Measurements from ENCODE around the gene CPD. TPM values are rescaled to one million over a fixed set of nuclear protein-coding genes. Genes with fewer than 3 reads are reported as not detected.

CPD gene
- total and polyA plus RNA-seq, 2 of the 13 experiments (the other 11 are each of a cell fraction or from before 2014, with no cell fraction given), result 46.1 to 72.3 TPM

DNA sequence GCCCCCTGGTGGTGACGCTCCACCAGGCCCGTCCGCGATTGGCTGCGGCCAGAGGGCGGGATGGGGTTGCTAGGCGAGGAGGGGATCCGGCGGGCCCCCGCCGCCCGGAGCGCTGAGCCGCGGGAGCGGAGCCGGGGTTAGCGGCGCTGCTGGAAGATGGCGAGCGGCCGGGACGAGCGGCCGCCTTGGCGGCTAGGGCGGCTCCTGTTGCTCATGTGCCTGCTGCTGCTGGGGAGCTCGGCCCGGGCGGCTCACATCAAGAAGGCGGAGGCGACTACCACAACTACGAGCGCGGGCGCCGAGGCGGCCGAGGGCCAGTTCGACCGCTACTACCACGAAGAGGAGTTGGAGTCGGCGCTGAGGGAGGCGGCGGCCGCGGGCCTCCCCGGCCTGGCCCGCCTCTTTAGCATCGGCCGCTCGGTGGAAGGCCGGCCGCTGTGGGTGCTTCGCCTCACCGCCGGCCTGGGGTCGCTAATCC lies at the start of gene CPD (continued):
- TF ChIP-seq ZNF430 (CRISPR knock-in tag; IDR thresholded peaks at IDR 0.05) (no peak), MED13 (CRISPR knock-in tag; IDR thresholded peaks at IDR 0.05) (0 out of 2 replicates have a peak, but pooled peaks have one; percentile 67), HIC2 (CRISPR knock-in tag; IDR thresholded peaks at IDR 0.05; ENCODE audit: low read depth) (no peak), SNRNP70 (IDR thresholded peaks at IDR 0.05; ENCODE audit: low read depth, low read length) (no peak), KDM4B (CRISPR knock-in tag; IDR thresholded peaks at IDR 0.05) (no peak), ZNF83 (CRISPR knock-in tag; IDR thresholded peaks at IDR 0.05; ENCODE audit: borderline replicate concordance) (no peak), ZNF510 (CRISPR knock-in tag; IDR thresholded peaks at IDR 0.05; ENCODE audit: low read depth) (no peak), CCDC6 (CRISPR knock-in tag; IDR thresholded peaks at IDR 0.05) (peak; percentile 24; the same call in 1 of the 2 replicates), YY1 (IDR thresholded peaks at IDR 0.05; ENCODE audit: insufficient read depth, insufficient replicate concordance, low read depth, low read length) (peak; percentile 89), MYNN (CRISPR knock-in tag; IDR thresholded peaks at IDR 0.05; ENCODE audit: low read depth) (no peak), ZMYM2 (CRISPR knock-in tag; IDR thresholded peaks at IDR 0.05) (no peak), MZF1 (CRISPR knock-in tag; IDR thresholded peaks at IDR 0.05; ENCODE audit: borderline replicate concordance) (no peak), EZH2 (conservative IDR thresholded peaks at IDR 0.05; ENCODE audit: low read depth, low read length) (no peak), TAF15 (IDR thresholded peaks at IDR 0.05; ENCODE audit: low read depth, low read length, poor library complexity, severe bottlenecking) (peak; percentile 37), DDIT3 (CRISPR knock-in tag; IDR thresholded peaks at IDR 0.05) (no peak), ZNF317 (CRISPR knock-in tag; IDR thresholded peaks at IDR 0.05) (no peak), KDM3A (CRISPR knock-in tag; IDR thresholded peaks at IDR 0.05; ENCODE audit: low read depth) (0 out of 2 replicates have a peak, but pooled peaks have one; percentile 17), ESRRA (CRISPR knock-in tag; IDR thresholded peaks at IDR 0.05; ENCODE audit: low read depth) (no peak)
- TF ChIP-seq, protein P1, sequence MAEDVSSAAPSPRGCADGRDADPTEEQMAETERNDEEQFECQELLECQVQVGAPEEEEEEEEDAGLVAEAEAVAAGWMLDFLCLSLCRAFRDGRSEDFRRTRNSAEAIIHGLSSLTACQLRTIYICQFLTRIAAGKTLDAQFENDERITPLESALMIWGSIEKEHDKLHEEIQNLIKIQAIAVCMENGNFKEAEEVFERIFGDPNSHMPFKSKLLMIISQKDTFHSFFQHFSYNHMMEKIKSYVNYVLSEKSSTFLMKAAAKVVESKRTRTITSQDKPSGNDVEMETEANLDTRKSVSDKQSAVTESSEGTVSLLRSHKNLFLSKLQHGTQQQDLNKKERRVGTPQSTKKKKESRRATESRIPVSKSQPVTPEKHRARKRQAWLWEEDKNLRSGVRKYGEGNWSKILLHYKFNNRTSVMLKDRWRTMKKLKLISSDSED (CRISPR knock-in tag; IDR thresholded peaks at IDR 0.05), result no peak
- TF ChIP-seq, protein P2, sequence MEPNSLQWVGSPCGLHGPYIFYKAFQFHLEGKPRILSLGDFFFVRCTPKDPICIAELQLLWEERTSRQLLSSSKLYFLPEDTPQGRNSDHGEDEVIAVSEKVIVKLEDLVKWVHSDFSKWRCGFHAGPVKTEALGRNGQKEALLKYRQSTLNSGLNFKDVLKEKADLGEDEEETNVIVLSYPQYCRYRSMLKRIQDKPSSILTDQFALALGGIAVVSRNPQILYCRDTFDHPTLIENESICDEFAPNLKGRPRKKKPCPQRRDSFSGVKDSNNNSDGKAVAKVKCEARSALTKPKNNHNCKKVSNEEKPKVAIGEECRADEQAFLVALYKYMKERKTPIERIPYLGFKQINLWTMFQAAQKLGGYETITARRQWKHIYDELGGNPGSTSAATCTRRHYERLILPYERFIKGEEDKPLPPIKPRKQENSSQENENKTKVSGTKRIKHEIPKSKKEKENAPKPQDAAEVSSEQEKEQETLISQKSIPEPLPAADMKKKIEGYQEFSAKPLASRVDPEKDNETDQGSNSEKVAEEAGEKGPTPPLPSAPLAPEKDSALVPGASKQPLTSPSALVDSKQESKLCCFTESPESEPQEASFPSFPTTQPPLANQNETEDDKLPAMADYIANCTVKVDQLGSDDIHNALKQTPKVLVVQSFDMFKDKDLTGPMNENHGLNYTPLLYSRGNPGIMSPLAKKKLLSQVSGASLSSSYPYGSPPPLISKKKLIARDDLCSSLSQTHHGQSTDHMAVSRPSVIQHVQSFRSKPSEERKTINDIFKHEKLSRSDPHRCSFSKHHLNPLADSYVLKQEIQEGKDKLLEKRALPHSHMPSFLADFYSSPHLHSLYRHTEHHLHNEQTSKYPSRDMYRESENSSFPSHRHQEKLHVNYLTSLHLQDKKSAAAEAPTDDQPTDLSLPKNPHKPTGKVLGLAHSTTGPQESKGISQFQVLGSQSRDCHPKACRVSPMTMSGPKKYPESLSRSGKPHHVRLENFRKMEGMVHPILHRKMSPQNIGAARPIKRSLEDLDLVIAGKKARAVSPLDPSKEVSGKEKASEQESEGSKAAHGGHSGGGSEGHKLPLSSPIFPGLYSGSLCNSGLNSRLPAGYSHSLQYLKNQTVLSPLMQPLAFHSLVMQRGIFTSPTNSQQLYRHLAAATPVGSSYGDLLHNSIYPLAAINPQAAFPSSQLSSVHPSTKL (CRISPR knock-in tag; IDR thresholded peaks at IDR 0.05), result peak; percentile 42; the same call in 1 of the 2 replicates
